ENCODE results near the gene RXRG.

Gene RXRG

DNA sequence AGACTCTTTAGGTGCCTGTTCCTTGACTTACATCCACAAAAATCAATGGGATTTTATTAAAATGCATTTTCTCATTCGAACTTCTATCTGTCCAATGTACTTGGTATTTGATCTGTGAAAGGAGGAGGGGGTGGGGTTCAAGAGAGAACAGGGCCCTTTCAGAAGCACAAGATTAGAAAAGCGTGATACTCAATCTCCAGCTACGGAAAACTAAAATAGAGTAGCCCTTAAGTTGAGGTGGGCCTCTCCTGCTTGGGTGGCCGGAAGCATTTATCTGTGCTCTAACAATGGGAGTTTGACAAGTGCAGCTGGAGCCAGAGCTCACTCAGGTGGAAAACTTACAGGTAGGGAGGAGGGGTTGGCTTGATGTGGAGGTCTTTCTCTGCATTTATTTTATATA is 462 bp upstream of the RXRG start:
- Histone ChIP-seq H4K20me1 (ENCODE audit: insufficient read depth, low read length) (no peaks in the 10 kb centered on the region), H3K27me3 (replicated peaks; ENCODE audit: insufficient read depth, low read length) (no peaks in the 10 kb centered on the region), H3K9me2 (replicated peaks; ENCODE audit: insufficient read depth, low read length) (no peaks in the 10 kb centered on the region), H3K9ac (ENCODE audit: low read length) (no peak overlapping the region), H3K9me3 (replicated peaks; ENCODE audit: insufficient read depth, low read length) (no peaks in the 10 kb centered on the region), H3K4me3 (ENCODE audit: low read length) (no peak overlapping the region), H2AFZ (ENCODE audit: low read length) (no peak overlapping the region), H3K36me3 (replicated peaks; ENCODE audit: insufficient read depth, low read length) (no peaks in the 10 kb centered on the region), H3F3A (ENCODE audit: insufficient read depth, low read length) (no peaks in the 10 kb centered on the region), H3K27ac (ENCODE audit: low read length) (no peak overlapping the region), H3K4me2 (ENCODE audit: low read depth, low read length) (no peak overlapping the region), H3K4me1 (ENCODE audit: low read length) (no peaks in the 10 kb centered on the region), H3K79me2 (ENCODE audit: low read length) (no peaks in the 10 kb centered on the region)
- no peak for TF ChIP-seq EZH2 (optimal IDR thresholded peaks at IDR 0.05; ENCODE audit: low read depth, low read length)
- DNase-seq, result no peak

DNA sequence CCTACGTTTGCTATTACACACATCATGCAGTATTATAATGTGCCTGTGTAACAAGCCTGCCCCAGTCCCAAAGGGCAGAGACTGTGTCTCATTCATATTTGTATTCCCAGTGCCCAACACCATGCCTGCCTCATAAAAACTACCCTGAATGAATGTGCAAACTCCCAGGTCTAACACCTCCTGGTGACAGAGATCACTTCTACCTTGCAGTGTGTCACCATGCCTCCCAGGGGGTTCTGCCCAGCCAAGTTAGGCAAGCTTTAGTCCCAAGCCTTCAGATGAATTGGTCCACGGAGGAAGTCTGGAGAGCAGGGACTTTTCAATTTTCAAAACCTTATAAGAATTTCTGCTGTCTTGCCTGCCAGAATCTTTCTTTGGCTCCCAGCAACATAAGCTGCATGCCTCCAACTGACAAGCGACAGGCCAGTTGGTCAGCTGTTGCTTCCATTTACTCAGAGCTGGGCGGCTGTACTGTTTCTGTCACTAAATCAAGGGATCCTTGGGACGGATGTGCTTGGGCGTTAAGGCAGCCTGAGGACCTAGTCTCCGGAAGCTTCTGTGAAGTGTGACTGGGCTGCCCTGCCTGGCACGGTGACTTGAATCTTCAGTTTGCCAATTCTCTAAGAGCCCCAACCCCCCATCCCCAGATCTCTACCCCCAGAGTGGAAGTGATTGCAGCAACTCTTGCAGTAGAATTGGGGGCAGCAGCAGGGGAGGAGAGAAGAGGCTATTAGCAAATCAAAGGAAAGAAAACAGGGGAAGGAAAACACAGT is 1.2 kb downstream of the RXRG start:
- TF ChIP-seq EZH2phosphoT487 (IDR thresholded peaks at IDR 0.05; ENCODE audit: low read length) (no peak), EZH2 (optimal IDR thresholded peaks at IDR 0.05; ENCODE audit: low read depth, low read length) (no peak)
- TF ChIP-seq, protein P1, sequence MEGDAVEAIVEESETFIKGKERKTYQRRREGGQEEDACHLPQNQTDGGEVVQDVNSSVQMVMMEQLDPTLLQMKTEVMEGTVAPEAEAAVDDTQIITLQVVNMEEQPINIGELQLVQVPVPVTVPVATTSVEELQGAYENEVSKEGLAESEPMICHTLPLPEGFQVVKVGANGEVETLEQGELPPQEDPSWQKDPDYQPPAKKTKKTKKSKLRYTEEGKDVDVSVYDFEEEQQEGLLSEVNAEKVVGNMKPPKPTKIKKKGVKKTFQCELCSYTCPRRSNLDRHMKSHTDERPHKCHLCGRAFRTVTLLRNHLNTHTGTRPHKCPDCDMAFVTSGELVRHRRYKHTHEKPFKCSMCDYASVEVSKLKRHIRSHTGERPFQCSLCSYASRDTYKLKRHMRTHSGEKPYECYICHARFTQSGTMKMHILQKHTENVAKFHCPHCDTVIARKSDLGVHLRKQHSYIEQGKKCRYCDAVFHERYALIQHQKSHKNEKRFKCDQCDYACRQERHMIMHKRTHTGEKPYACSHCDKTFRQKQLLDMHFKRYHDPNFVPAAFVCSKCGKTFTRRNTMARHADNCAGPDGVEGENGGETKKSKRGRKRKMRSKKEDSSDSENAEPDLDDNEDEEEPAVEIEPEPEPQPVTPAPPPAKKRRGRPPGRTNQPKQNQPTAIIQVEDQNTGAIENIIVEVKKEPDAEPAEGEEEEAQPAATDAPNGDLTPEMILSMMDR (IDR thresholded peaks at IDR 0.05; ENCODE audit: low read length), result no peak
- no peaks in the 10 kb centered on the region for H3K79me2 ChIP-seq (ENCODE audit: low read length)
- no peaks in the 10 kb centered on the region for H3K9me3 ChIP-seq (replicated peaks; ENCODE audit: insufficient read depth, low read length)
- H3K4me2 ChIP-seq (ENCODE audit: low read depth, low read length), result no peak overlapping the region
- H3K9ac ChIP-seq (ENCODE audit: low read length), result no peak overlapping the region
- no peak overlapping the region for H2AFZ ChIP-seq (ENCODE audit: low read length)
- no peaks in the 10 kb centered on the region for H3F3A ChIP-seq (ENCODE audit: insufficient read depth, low read length)
- H3K36me3 ChIP-seq (replicated peaks; ENCODE audit: insufficient read depth, low read length), result no peaks in the 10 kb centered on the region
- no peak overlapping the region for H3K27ac ChIP-seq (ENCODE audit: low read length)
- H4K20me1 ChIP-seq (ENCODE audit: insufficient read depth, low read length), result no peaks in the 10 kb centered on the region
- H3K9me2 ChIP-seq (replicated peaks; ENCODE audit: insufficient read depth, low read length), result no peaks in the 10 kb centered on the region
- no peak overlapping the region for H3K4me3 ChIP-seq (ENCODE audit: low read length)
- H3K27me3 ChIP-seq (replicated peaks; ENCODE audit: insufficient read depth, low read length), result no peaks in the 10 kb centered on the region
- H3K4me1 ChIP-seq (ENCODE audit: low read length), result no peaks in the 10 kb centered on the region
- DNase-seq, result no peak

DNA sequence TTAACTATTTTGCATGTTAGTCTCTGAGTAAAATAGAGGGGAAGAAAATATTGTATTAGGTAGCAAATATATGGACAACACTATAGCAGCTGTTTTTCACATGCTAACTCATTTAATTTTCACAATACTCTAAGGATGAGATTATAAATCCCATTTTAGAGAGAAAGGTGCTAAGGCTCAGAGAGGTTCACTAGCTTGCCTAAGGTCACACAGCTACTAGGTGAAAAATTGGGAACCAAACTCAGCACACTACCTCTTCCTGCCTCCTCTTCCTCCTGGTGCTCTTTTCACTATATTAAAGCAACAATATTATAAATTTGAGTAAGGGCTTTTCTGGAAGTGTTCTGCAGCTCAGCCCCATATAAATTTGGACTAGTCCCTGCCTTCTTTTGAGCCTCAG is 2.3 kb downstream of the RXRG start:
- Histone ChIP-seq H3K79me2 (ENCODE audit: low read length) (no peaks in the 10 kb centered on the region), H3K9me3 (replicated peaks; ENCODE audit: insufficient read depth, low read length) (no peaks in the 10 kb centered on the region), H3K4me3 (ENCODE audit: low read length) (no peak overlapping the region), H3K36me3 (replicated peaks; ENCODE audit: insufficient read depth, low read length) (no peaks in the 10 kb centered on the region), H3K9ac (ENCODE audit: low read length) (no peak overlapping the region), H3K27ac (ENCODE audit: low read length) (no peak overlapping the region), H3K27me3 (replicated peaks; ENCODE audit: insufficient read depth, low read length) (no peaks in the 10 kb centered on the region), H3F3A (ENCODE audit: insufficient read depth, low read length) (no peaks in the 10 kb centered on the region), H3K4me2 (ENCODE audit: low read depth, low read length) (no peak overlapping the region), H3K9me2 (replicated peaks; ENCODE audit: insufficient read depth, low read length) (no peaks in the 10 kb centered on the region), H4K20me1 (ENCODE audit: insufficient read depth, low read length) (no peaks in the 10 kb centered on the region), H2AFZ (ENCODE audit: low read length) (no peak overlapping the region), H3K4me1 (ENCODE audit: low read length) (no peaks in the 10 kb centered on the region)
- no peak for DNase-seq
- TF ChIP-seq EZH2phosphoT487 (IDR thresholded peaks at IDR 0.05; ENCODE audit: low read length), result no peak
- TF ChIP-seq EZH2 (optimal IDR thresholded peaks at IDR 0.05; ENCODE audit: low read depth, low read length), result no peak
- TF ChIP-seq, protein P1 (IDR thresholded peaks at IDR 0.05; ENCODE audit: low read length), result no peak

DNA sequence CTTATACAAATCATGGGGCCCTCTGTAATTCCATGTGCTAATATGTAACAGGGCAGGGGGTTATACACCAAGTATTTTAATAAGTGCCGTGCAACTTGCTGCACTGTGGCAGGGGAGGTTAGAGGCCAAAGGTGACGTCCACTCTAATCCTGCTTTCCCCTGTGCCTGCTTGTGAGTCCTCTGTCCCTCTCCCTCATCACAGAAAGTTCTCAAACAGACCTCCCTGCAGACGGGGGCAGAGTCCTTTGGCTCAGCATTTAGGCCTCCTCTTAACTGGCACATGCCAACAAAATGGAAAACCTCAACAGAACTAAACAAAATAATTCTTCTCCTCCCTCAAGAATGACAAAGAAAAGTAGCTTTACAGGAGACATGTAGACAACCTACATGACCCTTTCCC is 2.9 kb downstream of the RXRG start:
- Histone ChIP-seq H4K20me1 (ENCODE audit: insufficient read depth, low read length) (no peaks in the 10 kb centered on the region), H3K9me3 (replicated peaks; ENCODE audit: insufficient read depth, low read length) (no peaks in the 10 kb centered on the region), H2AFZ (ENCODE audit: low read length) (no peak overlapping the region), H3F3A (ENCODE audit: insufficient read depth, low read length) (no peaks in the 10 kb centered on the region), H3K79me2 (ENCODE audit: low read length) (no peaks in the 10 kb centered on the region), H3K36me3 (replicated peaks; ENCODE audit: insufficient read depth, low read length) (no peaks in the 10 kb centered on the region), H3K27me3 (replicated peaks; ENCODE audit: insufficient read depth, low read length) (no peaks in the 10 kb centered on the region), H3K4me1 (ENCODE audit: low read length) (no peaks in the 10 kb centered on the region), H3K27ac (ENCODE audit: low read length) (no peak overlapping the region), H3K9me2 (replicated peaks; ENCODE audit: insufficient read depth, low read length) (no peaks in the 10 kb centered on the region), H3K4me3 (ENCODE audit: low read length) (no peak overlapping the region), H3K4me2 (ENCODE audit: low read depth, low read length) (no peak overlapping the region), H3K9ac (ENCODE audit: low read length) (no peak overlapping the region)
- DNase-seq, result no peak
- no peak for TF ChIP-seq EZH2phosphoT487 (IDR thresholded peaks at IDR 0.05; ENCODE audit: low read length)
- TF ChIP-seq, protein P1 (IDR thresholded peaks at IDR 0.05; ENCODE audit: low read length), result no peak
- TF ChIP-seq EZH2 (optimal IDR thresholded peaks at IDR 0.05; ENCODE audit: low read depth, low read length), result no peak
